Measurements from ENCODE around the gene TAF13. TPM values are rescaled to one million over a fixed set of nuclear protein-coding genes. Genes with fewer than 3 reads are reported as not detected.

Gene TAF13
- total RNA-seq, 1 donor from 2014 or later: 28.7 TPM

DNA sequence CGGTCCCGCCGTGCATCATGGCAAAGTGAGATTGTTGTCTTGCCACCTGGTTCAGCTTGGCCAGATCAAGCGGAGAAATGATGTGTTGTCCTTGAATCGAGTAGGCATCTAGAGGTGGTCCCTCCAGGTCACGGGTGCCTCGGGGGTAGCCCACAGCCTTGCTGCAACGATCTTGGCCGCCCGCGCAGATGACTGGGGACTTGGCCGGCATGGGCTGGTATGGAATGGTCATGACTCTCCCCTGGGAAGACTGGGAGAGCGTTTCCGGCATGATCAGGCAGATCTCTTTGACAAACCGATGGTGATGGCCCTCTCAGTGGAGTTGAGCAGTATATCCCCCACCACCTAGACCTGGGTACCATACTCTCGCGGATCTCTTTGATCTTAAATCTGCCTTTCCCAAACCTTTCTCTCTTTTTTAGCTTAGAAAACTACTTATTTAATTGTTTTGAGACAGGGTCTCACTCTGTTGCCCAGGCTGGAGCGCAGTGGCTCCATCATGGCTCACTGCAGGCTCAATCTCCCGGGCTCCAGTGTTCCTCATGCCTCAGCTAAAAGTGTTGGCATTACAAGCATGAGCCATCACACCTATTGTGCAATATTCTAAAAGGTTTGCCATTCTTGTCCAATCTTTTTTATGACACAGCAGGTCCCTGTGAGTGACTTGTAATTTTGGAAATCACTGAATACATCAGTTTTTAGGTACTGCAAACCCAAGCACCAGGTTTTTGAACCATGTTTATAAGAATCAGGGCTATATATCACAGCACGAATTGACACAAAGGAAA lies 28.8 kb upstream of the TAF13 start:
- H3K4me1 ChIP-seq: peaks cover 13% of the 10 kb centered on the region
- no peaks in the 10 kb centered on the region for H3K9me3 ChIP-seq
- TF ChIP-seq POLR2A (IDR thresholded peaks at IDR 0.05): no peak
- TF ChIP-seq POLR2AphosphoS5 (IDR thresholded peaks at IDR 0.05; ENCODE audit: insufficient read depth in 1 of 2, low read depth in 1 of 2): no peak
- TF ChIP-seq, protein P1, sequence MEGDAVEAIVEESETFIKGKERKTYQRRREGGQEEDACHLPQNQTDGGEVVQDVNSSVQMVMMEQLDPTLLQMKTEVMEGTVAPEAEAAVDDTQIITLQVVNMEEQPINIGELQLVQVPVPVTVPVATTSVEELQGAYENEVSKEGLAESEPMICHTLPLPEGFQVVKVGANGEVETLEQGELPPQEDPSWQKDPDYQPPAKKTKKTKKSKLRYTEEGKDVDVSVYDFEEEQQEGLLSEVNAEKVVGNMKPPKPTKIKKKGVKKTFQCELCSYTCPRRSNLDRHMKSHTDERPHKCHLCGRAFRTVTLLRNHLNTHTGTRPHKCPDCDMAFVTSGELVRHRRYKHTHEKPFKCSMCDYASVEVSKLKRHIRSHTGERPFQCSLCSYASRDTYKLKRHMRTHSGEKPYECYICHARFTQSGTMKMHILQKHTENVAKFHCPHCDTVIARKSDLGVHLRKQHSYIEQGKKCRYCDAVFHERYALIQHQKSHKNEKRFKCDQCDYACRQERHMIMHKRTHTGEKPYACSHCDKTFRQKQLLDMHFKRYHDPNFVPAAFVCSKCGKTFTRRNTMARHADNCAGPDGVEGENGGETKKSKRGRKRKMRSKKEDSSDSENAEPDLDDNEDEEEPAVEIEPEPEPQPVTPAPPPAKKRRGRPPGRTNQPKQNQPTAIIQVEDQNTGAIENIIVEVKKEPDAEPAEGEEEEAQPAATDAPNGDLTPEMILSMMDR (IDR thresholded peaks at IDR 0.05): no peak
- H3K27ac ChIP-seq: no peak overlapping the region
- no peak for DNase-seq (ENCODE audit: extremely low spot score in 2 of 2)
- no peaks in the 10 kb centered on the region for H3K36me3 ChIP-seq
- H3K4me3 ChIP-seq: no peak overlapping the region
- no peaks in the 10 kb centered on the region for H3K27me3 ChIP-seq
- intact Hi-C loops (cut with DNase I): loop anchor here (5.0 kb wide), 1 partner anchor 108 kb away; the partner anchor contains the start of gene SARS1

DNA sequence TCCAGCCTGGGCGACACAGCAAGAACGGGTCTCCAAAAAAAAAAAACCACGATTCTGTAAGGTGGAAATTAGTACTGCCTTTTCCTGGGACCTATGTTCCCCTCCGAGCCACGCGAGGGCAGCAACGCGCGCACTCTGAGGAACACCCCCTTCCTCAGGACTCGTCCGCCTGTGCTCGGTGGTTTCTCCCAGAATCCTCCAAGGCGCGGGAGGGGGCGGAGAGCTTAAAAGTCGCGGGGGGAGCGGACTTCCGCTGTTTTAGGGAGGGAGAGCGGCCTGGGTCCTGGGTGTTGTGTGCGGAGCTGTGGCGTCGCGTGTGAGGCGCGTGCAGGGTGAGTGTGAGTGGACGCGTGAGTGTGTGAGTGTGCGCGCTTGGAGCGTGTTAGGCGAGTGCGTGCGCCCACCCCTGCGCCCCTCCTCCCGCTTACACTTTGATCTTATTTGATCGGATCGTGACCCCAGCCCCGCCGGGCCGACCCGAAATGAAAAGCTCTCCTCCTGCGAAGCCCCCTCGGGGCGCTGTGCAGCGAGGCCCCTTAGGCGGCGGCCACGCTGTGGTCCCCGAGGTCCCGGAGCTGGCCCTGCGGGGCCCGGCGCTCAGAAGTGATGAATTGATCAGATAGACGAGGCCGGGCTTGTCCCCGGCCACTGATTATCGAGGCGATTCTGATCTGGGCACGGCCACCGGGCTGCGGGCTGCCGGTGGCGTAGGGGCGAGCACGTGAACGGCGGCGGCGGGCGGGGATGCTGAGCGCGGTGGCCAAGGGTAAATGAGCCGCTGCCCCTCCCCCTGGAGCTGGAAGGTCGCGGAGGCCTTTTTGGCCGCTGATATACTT lies 24.4 kb upstream of the TAF13 start:
- Histone ChIP-seq H3K4me3 (peak overlapping the region; percentile 87 to 89), H3K9me3 (no peaks in the 10 kb centered on the region), H3K36me3 (peaks cover 0 to 6% of the 10 kb centered on the region in 2 donors), H3K27me3 (no peaks in the 10 kb centered on the region), H3K4me1 (peaks cover 28% of the 10 kb centered on the region), H3K27ac (peak overlapping the region; percentile 92)
- DNase-seq (ENCODE audit: extremely low spot score in 2 of 2): peak in 1 of 2 donors; percentile 95
- intact Hi-C loops (cut with DNase I): loop anchor here (5.0 kb wide), 1 partner anchor 112 kb away; the partner anchor contains the start of gene SARS1
- TF ChIP-seq POLR2A (IDR thresholded peaks at IDR 0.05): peak in 1 of 2 donors; percentile 96
- TF ChIP-seq POLR2AphosphoS5 (IDR thresholded peaks at IDR 0.05; ENCODE audit: insufficient read depth in 1 of 2, low read depth in 1 of 2): peak; percentile 98 to 99
- TF ChIP-seq, protein P1 (IDR thresholded peaks at IDR 0.05): peak; percentile 73 to 89 (median 84)

DNA sequence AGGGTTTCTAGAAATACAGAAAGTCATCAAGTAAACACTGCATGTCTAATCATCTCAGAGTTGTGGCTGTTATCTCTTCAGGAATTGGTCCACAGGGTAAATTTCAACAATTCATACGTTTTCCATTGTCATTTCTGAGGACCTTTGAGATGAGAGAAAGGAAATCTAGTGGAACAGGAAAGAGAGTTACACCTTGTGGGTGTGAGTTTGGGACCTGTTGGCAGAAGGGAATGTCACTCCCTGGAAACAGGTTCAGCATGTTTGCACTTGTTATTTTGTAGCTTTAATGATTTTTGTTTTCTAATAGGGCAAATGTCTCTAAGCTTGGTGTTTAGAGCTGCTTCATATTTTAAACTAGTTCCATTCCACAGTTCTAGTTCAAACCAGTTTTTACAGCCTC lies 20.3 kb upstream of the TAF13 start:
- peaks cover 49% of the 10 kb centered on the region for H3K4me1 ChIP-seq
- H3K9me3 ChIP-seq: no peaks in the 10 kb centered on the region
- H3K36me3 ChIP-seq: peaks cover 0 to 29% of the 10 kb centered on the region in 2 donors
- TF ChIP-seq POLR2A (IDR thresholded peaks at IDR 0.05) (no peak), POLR2AphosphoS5 (IDR thresholded peaks at IDR 0.05; ENCODE audit: insufficient read depth in 1 of 2, low read depth in 1 of 2) (peak in 1 of 2 donors; percentile 62)
- TF ChIP-seq, protein P1 (IDR thresholded peaks at IDR 0.05): no peak
- H3K4me3 ChIP-seq: no peak overlapping the region
- no peak for DNase-seq (ENCODE audit: extremely low spot score in 2 of 2)
- H3K27me3 ChIP-seq: no peaks in the 10 kb centered on the region
- no peak overlapping the region for H3K27ac ChIP-seq
- intact Hi-C loops (cut with DNase I): no loop called here

DNA sequence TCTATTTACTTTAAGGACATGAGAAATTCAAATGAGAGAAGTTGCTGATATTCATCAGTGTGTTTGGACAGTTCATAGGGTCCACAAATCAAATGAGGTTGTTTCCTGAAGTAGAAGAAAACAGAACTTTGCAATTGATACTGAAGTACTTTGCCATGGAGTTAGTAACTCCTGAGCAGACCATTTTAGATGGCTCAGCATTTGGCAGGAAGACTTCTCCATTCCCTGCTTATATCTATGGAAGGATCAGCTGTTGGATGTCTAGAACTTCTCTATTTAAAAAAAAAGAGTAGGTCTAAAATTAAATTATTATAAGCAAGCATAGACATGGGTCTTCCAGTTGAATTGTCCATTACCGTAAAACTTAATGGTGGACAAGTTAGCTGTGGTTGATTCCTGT lies 19.8 kb upstream of the TAF13 start:
- Histone ChIP-seq H3K4me3 (no peak overlapping the region), H3K36me3 (peaks cover 0 to 29% of the 10 kb centered on the region in 2 donors), H3K9me3 (no peaks in the 10 kb centered on the region), H3K27ac (no peak overlapping the region), H3K27me3 (no peaks in the 10 kb centered on the region), H3K4me1 (peaks cover 46% of the 10 kb centered on the region)
- DNase-seq (ENCODE audit: extremely low spot score in 2 of 2): no peak
- intact Hi-C loops (cut with DNase I): no loop called here
- TF ChIP-seq, protein P1 (IDR thresholded peaks at IDR 0.05): no peak
- no peak for TF ChIP-seq POLR2A (IDR thresholded peaks at IDR 0.05)
- TF ChIP-seq POLR2AphosphoS5 (IDR thresholded peaks at IDR 0.05; ENCODE audit: insufficient read depth in 1 of 2, low read depth in 1 of 2): no peak

Data from vagina (tissue), 2 donors.